K562 (cell line): ENCODE measurements around the gene KNCN. TPM values are rescaled to one million over a fixed set of nuclear protein-coding genes. Genes with fewer than 3 reads are reported as not detected.

Experiments used
- ADNP ChIP-seq: fragments of 200-800 bp; sonication (Bioruptor generic); IDR thresholded peaks from 2 replicates; pipeline ENCODE4 v1.6.1; 2016; ENCODE audit warnings: missing genetic modification characterization, missing compliant biosample characterization
- CAMTA2 ChIP-seq: fragments of 250-450 bp; sonication (Bioruptor Pico); conservative IDR thresholded peaks from 2 replicates; pipeline ENCODE4 v1.5.1; 2022
- DNMT1 ChIP-seq: fragments of 450-650 bp; IDR thresholded peaks from 2 replicates; pipeline ENCODE4 v1.6.1; 2016; ENCODE audit warnings: antibody characterized with exemption, mild to moderate bottlenecking
- E2F3 ChIP-seq: fragments of 250-450 bp; sonication (Bioruptor Pico); IDR thresholded peaks from 2 replicates; pipeline ENCODE4 v1.4.0; 2020; ENCODE audit warnings: mild to moderate bottlenecking
- ELK3 ChIP-seq: fragments of 450-650 bp; formaldehyde crosslinking; IDR thresholded peaks from 2 replicates; pipeline ENCODE4 v1.4.0; 2020; ENCODE audit warnings: mild to moderate bottlenecking
- ESRRA ChIP-seq: fragments of 450-650 bp; IDR thresholded peaks from 2 replicates; pipeline ENCODE4 v1.6.1; 2014; ENCODE audit warnings: low read depth, mild to moderate bottlenecking, moderate library complexity, borderline replicate concordance
- HNRNPH1 ChIP-seq: fragments of 200-400 bp; formaldehyde crosslinking; optimal IDR thresholded peaks from 2 replicates; pipeline ENCODE3; 2017; ENCODE audit warnings: low read depth, mild to moderate bottlenecking, low read length, moderate library complexity
- KAT7 ChIP-seq: sonication (generic); formaldehyde crosslinking; IDR thresholded peaks from 2 replicates; pipeline ENCODE4 v1.8.0; 2022; ENCODE audit warnings: missing genetic modification reagents, mild to moderate bottlenecking, borderline replicate concordance
- KAT8 ChIP-seq: fragments of 450-650 bp; IDR thresholded peaks from 2 replicates; pipeline ENCODE4 v1.6.1; 2016; ENCODE audit warnings: low read depth, mild to moderate bottlenecking
- KDM2B ChIP-seq: fragments of 250-450 bp; sonication (Bioruptor Pico); IDR thresholded peaks from 2 replicates; pipeline ENCODE4 v1.8.0; 2021; ENCODE audit warnings: mild to moderate bottlenecking, moderate library complexity
- MXI1 ChIP-seq: IDR thresholded peaks from 2 replicates; pipeline ENCODE4 v1.6.1; 2011; ENCODE audit warnings: low read depth, mild to moderate bottlenecking, improper control_type of control experiment, low read length
- MYNN ChIP-seq, 2 experiments: sonication (generic); formaldehyde crosslinking in 1 of 2; IDR thresholded peaks; 2 replicates each; pipeline versions ENCODE4 v1.5.0 to v1.6.1; 2016 to 2020; ENCODE audit warnings: antibody characterized with exemption in 1 of 2, missing genetic modification reagents in 1 of 2
- PURB ChIP-seq: sonication (generic); formaldehyde crosslinking; IDR thresholded peaks from 2 replicates; pipeline ENCODE4 v1.9.0; 2021; ENCODE audit warnings: low read depth, mild to moderate bottlenecking, missing genetic modification reagents
- RBM25 ChIP-seq: fragments of 200-400 bp; formaldehyde crosslinking; IDR thresholded peaks from 2 replicates; pipeline ENCODE4 v1.6.1; 2018; ENCODE audit warnings: low read length, low read depth, moderate library complexity; ENCODE audit not compliant: severe bottlenecking
- RBM39 ChIP-seq: fragments of 200-400 bp; formaldehyde crosslinking; optimal IDR thresholded peaks from 2 replicates; pipeline ENCODE3; 2018; ENCODE audit warnings: low read depth, low read length
- RFX7 ChIP-seq: fragments of 250-450 bp; sonication (Bioruptor Pico); IDR thresholded peaks from 2 replicates; pipeline ENCODE4 v1.5.1; 2021; ENCODE audit warnings: mild to moderate bottlenecking
- SETDB1 ChIP-seq: IDR thresholded peaks from one replicate; pipeline ENCODE4 v1.6.1; 2012; ENCODE audit warnings: low read length, control low read depth, inconsistent platforms
- SNRNP70 ChIP-seq: fragments of 200-400 bp; formaldehyde crosslinking; optimal IDR thresholded peaks from 2 replicates; pipeline ENCODE3; 2017; ENCODE audit warnings: low read depth, low read length
- SUPT5H ChIP-seq: fragments of 450-650 bp; IDR thresholded peaks from 2 replicates; pipeline ENCODE4 v1.6.1; 2016
- TCF3 ChIP-seq: sonication (generic); formaldehyde crosslinking; IDR thresholded peaks from 2 replicates; pipeline ENCODE4 v1.4.0; 2020; ENCODE audit warnings: mild to moderate bottlenecking, missing genetic modification reagents
- THAP12 ChIP-seq: fragments of 250-450 bp; sonication (Bioruptor Pico); IDR thresholded peaks from 2 replicates; pipeline ENCODE4 v1.9.0; 2021; ENCODE audit warnings: mild to moderate bottlenecking, inconsistent platforms
- ZBTB2 ChIP-seq: fragments of 450-650 bp; IDR thresholded peaks from 2 replicates; pipeline ENCODE4 v1.6.1; 2016; ENCODE audit warnings: antibody characterized with exemption
- ZFP1 ChIP-seq: fragments of 450-650 bp; formaldehyde crosslinking; IDR thresholded peaks from 2 replicates; pipeline ENCODE4 v1.4.0; 2020; ENCODE audit warnings: mild to moderate bottlenecking, mixed read lengths
- ZNF282 ChIP-seq: sonication (generic); formaldehyde crosslinking; IDR thresholded peaks from 2 replicates; pipeline ENCODE4 v1.8.1; 2023; ENCODE audit warnings: missing genetic modification reagents
- polyA plus RNA-seq, 8 experiments: library from polyadenylated mRNA; depleted of rRNA in 4 of 8; stranded (reverse) in 5 of 8; unstranded in 3 of 8; fragments of >200 nt; fragmentation: Nextera tagmentation in 2 of 8; fragmentation: Illumina TruSeq in 1 of 8; extraction: Ambion mirVana in 2 of 8; extraction: Trizol in 1 of 8; gene quantifications; 2 replicates each; pipeline versions ENCODE4 v1.2.1 to v1.2.3, GENCODE V29; 2011 to 2014; ENCODE audit warnings: inconsistent platforms in 1 of 8, missing spikeins in 1 of 8
- total RNA-seq, 7 experiments: library from RNA; depleted of rRNA in 6 of 7; stranded (reverse); fragments of >200 nt in 6 of 7; fragmentation: Illumina TruSeq in 2 of 7; extraction: Trizol in 2 of 7; gene quantifications; 2 replicates each; pipeline versions ENCODE4 v1.2.1 to v1.2.3, GENCODE V29; 2011 to 2021; ENCODE audit warnings: low replicate concordance in 1 of 7
- TF ChIP-seq, protein P1 (sequence below): sonication (generic); formaldehyde crosslinking; IDR thresholded peaks from 2 replicates; pipeline ENCODE4 v1.9.0; 2022; ENCODE audit warnings: mild to moderate bottlenecking, missing genetic modification reagents
- TF ChIP-seq, protein P2 (sequence below): IDR thresholded peaks from 2 replicates; pipeline ENCODE4 v1.6.1; 2014; ENCODE audit warnings: antibody characterized with exemption

KNCN gene
- total and polyA plus RNA-seq, 9 of the 15 experiments (the other 6 are each of a cell fraction or from before 2014, with no cell fraction given) = not detected

DNA sequence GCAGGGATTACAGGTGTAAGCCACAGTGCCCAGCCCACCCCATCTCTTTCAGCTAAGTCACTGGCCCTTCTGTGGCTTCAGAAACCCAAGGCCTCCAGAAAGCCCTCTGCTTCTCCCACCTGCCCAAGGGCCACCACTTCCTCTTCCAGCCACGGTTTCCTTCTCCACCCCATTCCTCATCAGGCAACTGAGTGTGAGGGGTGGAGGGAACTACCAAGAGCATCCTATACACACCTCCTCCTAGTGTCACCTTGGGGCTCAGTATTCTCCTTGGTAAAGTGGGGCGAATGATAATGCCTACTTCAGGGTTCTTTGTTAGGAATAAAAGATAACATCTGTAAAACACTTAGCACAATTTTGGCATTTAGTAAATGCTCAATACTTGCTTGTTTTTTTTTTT lies 30.0 kb downstream of the KNCN start (continued):
- no peak for TF ChIP-seq RFX7 (CRISPR knock-in tag)
- TF ChIP-seq HNRNPH1 = no peak
- TF ChIP-seq RBM25 = peak; percentile 10
- no peak for TF ChIP-seq ZNF282 (CRISPR knock-in tag)
- no peak for TF ChIP-seq SETDB1
- no peak for TF ChIP-seq KAT7 (CRISPR knock-in tag)
- no peak for TF ChIP-seq ZFP1 (CRISPR knock-in tag)
- TF ChIP-seq SNRNP70 = no peak
- no peak for TF ChIP-seq THAP12 (CRISPR knock-in tag)
- no peak for TF ChIP-seq CAMTA2 (CRISPR knock-in tag)
- no peak for TF ChIP-seq RBM39
- no peak for TF ChIP-seq ELK3 (CRISPR knock-in tag)
- TF ChIP-seq KAT8 = no peak
- no peak for TF ChIP-seq SUPT5H
- TF ChIP-seq, protein P1, sequence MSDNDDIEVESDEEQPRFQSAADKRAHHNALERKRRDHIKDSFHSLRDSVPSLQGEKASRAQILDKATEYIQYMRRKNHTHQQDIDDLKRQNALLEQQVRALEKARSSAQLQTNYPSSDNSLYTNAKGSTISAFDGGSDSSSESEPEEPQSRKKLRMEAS (CRISPR knock-in tag) = no peak
- TF ChIP-seq E2F3 (CRISPR knock-in tag) = no peak
- TF ChIP-seq ESRRA = peak; percentile 99
- TF ChIP-seq, protein P2, sequence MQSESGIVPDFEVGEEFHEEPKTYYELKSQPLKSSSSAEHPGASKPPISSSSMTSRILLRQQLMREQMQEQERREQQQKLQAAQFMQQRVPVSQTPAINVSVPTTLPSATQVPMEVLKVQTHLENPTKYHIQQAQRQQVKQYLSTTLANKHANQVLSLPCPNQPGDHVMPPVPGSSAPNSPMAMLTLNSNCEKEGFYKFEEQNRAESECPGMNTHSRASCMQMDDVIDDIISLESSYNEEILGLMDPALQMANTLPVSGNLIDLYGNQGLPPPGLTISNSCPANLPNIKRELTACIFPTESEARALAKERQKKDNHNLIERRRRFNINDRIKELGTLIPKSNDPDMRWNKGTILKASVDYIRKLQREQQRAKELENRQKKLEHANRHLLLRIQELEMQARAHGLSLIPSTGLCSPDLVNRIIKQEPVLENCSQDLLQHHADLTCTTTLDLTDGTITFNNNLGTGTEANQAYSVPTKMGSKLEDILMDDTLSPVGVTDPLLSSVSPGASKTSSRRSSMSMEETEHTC = no peak
- TF ChIP-seq KDM2B (CRISPR knock-in tag) = no peak
- TF ChIP-seq DNMT1 = no peak
- no peak for TF ChIP-seq MXI1
- no peak for TF ChIP-seq TCF3
- no peak for TF ChIP-seq ADNP (tag)
- TF ChIP-seq PURB (CRISPR knock-in tag) = no peak
- TF ChIP-seq ZBTB2 = no peak; the same call in 1 of the 2 replicates
- no peak for TF ChIP-seq MYNN (IDR thresholded peaks at IDR 0.05)
- no peak for TF ChIP-seq MYNN (CRISPR knock-in tag; IDR thresholded peaks at IDR 0.05)
